Measurements from ENCODE around the gene TRERF1.

DNA sequence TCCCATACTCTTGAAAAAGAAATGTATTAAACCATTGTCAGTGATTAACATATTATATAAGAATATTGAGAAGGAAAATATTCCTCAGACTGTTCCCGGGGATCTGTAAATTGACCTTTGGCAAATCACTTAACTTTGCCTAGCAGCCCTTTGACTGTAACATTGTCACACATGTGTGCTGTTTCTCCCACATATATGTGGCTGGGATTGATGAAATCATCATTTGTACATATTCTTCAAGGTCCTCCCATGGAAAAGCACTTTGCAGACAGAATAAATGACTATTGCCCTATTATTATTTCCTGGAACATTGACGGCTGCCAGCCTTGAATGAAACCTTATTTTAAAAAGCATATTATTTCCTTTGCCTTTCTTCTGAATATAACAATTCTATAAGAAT lies 36.4 kb upstream of the TRERF1 start:
- TF ChIP-seq EZH2 (IDR thresholded peaks at IDR 0.05; ENCODE audit: low read depth) (no peak), CTCF (conservative IDR thresholded peaks at IDR 0.05) (no peak)
